Right lobe of liver (tissue), 4 donors: ENCODE data around the gene ILK.

ENCODE experiments used
- CTCF ChIP-seq, 4 donors: fragments of 200-600 bp in 3 of 4; fragments of 450-650 bp in 1 of 4; IDR thresholded peaks; one replicate each; pipeline versions ENCODE4 v1.5.1 to v1.8.0; 2016 to 2022; ENCODE audit warnings: antibody characterized with exemption in 4 of 4, mild to moderate bottlenecking in 2 of 4
- POLR2A ChIP-seq: fragments of 450-650 bp; IDR thresholded peaks from one replicate; pipeline ENCODE4 v1.6.1; 2017; ENCODE audit warnings: antibody characterized with exemption, mild to moderate bottlenecking
- donor health status: DM: no; HTN: no; CAD: no.
- donor health status: DM: no; HTN: no; CAD: no.
- donor health status: DM: no; HTN: yes; CAD: no.

GRCh38 chr11:6611092-6611962, 7.8 kb downstream of the ILK start:
- TF ChIP-seq POLR2A (no peak), CTCF (IDR thresholded peaks at IDR 0.05) (no peak)
